NCI-H524 treated with DMSO at 0.1 percent for 48 hours (cell line): ENCODE results near the gene TRUB1.
"Not testable (repeated sequence)": the region's sequence is repeated elsewhere in the genome, so short reads cannot be mapped to it uniquely, and the experiment has no call there.

ENCODE experiments used
- DNase-seq: peaks from one replicate; lab custom pipeline; 2025; lab: John Stamatoyannopoulos, UW

Gene TRUB1

DNA sequence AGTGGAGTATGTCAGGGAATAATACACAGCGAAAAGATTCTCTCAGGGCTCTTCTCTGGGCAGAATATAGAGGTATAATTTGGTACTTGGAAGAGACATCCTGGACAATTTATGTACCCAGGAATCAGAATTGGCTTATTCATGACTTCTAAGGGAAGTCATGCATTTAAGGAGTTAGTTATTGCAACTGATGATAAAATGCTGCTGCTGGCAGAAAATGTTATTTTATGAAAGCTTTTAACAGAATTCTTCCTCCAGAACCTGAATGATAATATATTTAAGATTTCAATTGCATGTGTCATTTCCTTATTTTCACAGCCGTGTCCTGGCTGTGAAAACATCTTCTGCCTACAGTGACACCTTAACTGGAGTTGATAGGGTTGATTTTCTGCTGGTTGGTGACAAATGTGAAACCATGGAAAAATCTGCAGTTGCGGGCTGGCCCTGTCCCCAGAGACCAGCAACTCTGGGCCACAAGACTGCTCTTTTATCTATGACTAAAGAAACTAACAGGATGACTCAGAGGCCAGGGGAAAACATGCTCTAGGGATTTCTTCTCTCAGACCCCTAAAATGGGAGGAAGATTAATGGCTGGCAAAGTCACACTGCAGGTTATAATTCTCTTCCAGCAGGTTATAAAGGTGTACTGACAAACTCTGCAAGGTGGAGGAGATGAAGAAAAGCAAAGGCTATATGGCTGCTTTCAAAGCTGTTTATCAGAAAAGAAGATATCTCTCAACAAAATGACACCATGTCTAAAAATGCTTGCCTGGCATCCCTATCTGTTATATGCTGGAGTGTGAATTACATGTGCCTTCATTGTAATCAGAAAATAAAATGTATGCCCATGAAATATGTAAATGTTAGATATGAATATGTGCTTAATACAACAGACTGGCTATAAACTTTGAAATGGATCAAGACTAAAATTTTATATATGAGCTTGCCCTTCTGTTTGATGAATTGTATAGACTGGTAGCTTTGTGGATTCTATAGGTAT lies 12.1 kb upstream of the TRUB1 start:
- DNase-seq, result no peak

DNA sequence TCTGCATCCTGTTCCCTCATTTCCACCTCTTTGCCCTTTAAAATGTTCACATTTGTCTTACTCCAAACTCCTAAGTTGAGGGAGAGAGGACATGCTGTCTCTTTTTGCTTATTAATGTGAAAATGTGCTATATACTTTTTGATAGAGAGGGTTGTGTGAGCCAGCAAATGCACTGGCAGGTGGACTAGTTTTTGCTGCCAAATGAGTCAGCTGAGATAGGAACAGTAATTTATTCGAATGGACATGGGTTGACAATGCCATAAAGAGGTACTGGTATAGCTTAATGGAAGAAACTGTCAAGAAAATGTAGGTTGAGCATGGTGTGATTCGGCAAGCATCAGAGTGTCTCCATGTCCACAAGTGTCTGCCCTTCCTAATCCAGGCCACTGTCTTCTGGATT lies 9.2 kb upstream of the TRUB1 start:
- DNase-seq, result no peak

DNA sequence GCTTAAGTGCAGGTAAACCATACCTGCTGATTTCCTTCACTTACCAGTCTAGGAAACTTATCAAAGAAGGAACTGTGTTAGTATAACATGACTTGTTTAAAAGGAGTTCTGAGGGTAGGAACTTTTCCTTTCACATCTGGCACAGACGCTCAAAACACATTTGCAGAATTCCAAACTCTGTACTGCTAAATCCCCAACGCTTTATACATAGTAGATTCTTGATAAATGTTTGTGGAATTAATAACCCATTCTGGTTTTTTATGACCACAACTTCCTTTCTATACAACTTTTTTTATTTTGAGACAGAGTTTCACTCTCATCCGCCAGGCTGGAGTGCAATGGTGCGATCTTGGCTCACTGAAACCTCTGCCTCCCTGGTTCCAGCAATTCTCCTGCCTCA lies 7.7 kb upstream of the TRUB1 start:
- no peak for DNase-seq

DNA sequence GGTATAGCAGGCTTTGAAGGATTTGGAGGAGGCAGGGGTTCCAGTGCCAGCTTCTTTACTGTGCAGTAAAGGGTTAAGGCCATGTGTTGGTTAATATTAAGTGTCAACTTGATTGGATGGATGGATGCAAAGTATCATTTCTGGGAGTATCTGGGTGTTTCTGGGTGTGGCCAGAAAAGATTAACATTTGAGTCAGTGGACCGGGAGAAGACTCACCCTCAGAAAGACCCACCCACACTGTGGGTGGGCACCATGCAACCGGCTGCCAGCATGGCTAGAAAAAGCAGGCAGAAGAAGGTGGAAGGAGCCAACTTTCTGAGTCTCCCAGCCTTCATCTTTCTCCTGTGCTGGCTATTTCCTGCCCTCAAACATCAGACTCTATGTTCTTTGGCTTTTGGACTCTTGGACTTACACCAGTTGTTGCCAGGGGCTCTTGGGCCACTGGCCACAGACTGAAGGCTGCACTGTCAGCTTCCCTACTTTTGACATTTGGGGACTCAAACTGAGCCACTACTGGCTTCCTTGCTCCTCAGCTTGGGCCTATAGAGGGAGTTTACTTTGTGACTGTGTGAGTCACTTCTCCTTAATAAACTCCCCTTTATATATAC lies 6.8 kb upstream of the TRUB1 start:
- no peak for DNase-seq

DNA sequence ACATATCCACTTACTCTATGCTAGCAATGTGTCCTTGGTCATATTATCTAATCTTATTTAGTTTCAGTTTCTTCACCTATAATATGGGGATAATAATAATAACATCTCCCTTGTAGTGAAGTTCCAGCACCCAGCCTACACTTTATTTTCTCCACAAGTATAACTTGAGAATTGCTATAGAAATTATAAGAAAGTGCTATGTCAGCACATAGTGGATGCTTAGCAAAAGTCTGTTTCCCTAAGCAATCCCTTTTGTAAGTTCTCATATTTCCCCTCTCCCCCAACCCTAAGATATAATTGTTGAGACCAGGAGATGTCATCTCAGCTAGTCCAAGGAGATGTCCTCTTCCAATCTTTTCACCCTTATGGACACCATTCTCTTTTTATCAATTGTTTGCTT lies 5.8 kb upstream of the TRUB1 start:
- no peak for DNase-seq

DNA sequence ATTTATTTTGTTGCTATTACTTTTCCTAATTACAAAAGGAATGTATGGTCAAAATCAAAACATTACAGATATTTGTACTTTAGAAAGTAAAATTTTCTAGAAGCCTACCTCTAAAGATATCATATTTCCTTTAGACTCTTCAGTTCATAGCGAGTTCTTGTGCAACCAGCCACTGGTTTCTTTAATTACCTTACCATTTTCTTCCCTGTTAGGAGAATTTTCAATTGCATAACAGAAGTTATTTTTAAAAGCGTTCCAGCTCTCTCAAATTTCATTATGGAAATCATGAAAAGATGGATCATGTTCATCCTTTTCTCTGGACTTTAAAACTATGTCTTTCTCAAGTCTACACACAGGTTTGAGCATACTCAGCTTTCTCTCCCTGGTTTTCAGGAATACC lies 5.0 kb upstream of the TRUB1 start:
- DNase-seq, result no peak

DNA sequence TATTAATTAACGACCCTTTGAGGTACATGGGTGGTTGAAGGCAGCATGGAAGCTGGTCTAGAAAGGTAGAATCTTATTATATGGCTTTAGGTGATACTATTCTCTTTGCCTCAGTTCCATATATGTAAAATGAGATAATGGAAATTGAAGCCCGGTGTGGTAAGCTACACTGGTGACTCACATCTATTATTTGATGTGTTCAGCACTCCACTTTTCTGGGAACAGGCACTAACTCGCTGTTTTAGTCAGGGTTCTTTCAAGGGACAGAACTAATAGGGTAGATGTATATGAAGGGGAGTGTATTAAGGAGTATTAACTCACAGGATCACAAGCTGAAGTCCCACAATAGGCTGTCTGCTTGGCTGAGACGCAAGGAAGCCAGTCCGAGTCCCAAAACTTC lies 4.4 kb upstream of the TRUB1 start:
- DNase-seq, result no peak

DNA sequence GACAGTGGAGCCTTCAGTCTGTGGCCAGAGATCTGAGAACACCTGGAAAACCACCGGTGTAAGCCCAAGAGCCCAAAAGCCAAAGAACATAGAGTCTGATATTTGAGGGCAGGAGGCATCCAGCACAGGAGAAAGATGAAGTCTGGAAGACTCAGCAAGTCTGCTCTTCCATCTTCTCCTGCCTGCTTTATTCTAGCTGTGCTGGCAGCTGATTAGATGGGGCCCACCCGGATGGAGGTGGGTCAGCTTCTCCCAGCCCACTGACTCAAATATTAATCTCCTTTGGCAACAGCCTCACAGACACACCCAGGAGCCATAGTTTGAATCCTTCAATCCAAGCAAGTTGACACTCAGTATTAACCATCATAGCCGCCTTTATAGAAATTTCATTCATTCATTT lies 4.0 kb upstream of the TRUB1 start:
- not testable (repeated sequence) for DNase-seq

DNA sequence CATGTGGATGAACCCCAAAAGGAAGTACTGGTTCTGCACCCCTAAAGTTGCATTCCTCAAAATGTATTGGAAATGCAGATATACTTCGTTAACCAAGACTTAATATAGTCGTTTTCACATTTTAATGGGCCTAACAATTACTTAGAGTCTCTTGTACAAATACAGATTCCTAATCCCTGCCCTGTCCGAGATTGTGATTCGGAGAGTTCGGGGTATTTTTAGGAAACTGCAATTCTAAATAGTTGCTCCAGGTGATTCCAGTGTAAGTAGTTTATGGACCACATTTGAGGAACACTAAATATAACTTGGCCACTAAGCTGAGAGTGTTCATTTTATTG lies 830 bp downstream of the TRUB1 start:
- DNase-seq, result no peak

DNA sequence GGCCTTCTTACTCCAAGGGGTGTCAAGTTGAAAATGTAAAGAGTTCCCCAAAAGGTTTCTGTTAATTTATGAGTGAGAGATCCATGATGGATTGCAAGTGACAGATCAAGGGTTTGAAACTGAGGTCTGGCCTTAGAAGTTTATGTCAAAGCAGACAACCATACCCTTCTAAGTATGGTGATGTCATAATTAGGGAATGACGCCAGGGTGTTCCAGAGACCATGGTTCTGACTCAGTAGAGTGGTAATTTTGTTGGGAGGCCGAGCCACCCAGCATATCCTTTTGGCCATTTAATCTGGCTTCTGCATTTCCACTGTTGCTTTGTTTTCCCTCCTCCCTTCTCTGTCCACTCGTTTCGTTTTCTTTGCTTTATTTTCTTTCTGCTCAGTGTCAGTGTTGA lies 2.7 kb downstream of the TRUB1 start:
- no peak for DNase-seq

DNA sequence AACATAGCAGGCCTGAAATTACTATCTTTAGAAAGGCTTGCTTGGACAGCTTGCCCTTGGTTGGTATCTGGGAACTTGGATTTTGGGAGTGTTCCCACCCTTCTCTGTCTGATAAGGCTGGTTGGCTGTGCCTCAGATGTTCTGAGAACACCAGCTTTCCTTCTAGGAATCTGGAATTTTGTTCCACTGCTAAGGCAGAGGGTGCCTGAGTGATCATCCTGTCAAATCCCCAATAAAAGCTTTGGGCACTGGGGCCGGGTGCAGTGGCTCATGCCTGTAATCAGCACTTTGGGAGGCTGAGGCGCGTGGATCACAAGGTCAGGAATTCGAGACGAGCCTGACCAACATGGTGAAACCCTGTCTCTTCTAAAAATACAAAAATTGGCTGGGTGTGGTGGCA lies 5.0 kb downstream of the TRUB1 start:
- DNase-seq, result no peak

DNA sequence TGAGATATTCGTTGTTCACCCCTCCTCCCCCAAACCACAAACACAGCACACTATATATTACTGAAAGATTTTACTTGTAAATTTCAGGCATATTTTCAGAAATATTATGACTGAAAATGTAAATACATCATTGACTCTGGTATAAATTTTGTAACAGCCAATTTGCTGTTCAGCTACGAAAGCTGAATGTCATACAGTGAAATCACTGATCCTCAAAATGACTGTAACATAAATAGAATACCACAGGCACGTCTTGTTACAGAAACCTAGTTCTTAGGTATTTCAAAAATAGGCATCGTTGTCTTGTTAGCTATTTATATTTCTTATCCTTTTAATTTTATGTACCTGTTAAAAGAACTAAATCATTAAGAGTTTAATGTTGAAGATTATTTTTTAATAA lies 15.1 kb downstream of the TRUB1 start:
- no peak for DNase-seq

DNA sequence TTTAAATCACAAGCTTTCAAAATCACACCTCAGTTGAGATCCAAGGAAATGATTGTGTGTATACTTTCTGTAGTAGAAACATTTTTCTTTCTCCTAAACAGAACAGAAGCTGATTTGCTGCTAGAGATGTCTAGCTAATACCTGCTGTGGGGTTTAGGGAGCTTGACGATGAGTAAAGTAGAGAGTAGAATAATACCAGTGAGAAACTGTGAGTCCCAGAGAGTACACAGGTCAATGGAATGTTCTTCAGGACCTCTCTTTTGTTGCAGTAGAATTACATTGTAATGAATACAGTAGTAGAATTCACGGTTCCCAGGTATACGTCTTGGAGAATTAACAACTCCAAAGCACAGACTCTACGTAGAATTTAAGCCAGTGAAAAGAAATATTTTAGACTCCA lies 18.0 kb downstream of the TRUB1 start:
- no peak for DNase-seq

DNA sequence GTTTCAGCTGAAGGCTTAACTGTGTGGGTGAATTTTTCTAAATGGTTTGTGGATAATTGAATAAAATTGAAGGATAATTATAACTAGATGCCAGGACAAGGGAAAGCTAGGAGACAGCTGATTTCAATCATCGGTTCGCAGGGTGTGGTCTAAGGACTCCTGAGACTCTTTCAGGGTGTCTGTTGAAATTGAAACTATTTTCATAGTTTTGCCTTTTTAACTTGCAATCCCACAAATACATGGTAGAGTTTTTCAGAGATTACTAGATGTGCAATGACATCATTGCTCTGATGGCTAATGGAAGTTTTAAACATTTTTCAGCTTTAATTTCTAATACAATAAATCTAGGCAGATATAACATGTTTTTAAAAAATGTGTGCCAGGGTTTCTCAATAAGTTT lies 18.5 kb downstream of the TRUB1 start:
- no peak for DNase-seq

DNA sequence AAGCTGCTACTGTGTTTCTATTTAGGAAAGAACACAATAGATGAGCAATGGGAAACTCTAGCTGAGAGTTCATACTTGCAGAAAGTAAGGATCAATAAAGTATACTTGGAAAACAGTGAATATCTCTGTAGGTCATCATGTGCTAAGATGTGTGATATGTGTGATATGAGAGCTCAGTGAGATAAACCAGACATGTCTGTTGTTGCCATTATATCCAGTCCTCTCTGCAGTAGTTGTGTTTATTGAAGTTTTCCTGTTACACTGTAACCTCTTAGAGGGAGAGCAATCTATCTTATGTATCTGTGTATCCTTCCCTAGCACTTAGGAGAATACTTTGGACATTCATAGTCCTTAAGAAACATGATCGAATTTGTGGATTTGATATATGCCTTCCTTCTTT lies 19.1 kb downstream of the TRUB1 start:
- DNase-seq, result no peak

DNA sequence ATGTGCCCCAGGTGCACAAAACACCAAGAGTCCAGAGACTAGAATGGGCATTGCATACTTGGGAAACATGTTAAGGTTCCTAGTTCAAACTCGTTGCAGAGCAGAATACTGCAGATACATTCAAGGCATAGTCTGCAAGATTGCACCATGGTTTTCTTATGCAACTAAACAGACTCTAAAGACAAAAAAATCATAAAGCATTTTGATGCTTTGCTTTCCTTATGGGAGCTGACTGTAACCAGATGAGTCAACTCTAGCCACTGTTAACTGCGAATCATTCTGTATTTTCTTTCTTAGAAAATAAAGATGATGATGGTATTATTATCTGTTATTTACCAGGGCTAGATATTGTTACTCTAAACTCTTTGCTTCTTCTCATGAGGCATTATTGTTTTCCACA lies 19.7 kb downstream of the TRUB1 start:
- no peak for DNase-seq

DNA sequence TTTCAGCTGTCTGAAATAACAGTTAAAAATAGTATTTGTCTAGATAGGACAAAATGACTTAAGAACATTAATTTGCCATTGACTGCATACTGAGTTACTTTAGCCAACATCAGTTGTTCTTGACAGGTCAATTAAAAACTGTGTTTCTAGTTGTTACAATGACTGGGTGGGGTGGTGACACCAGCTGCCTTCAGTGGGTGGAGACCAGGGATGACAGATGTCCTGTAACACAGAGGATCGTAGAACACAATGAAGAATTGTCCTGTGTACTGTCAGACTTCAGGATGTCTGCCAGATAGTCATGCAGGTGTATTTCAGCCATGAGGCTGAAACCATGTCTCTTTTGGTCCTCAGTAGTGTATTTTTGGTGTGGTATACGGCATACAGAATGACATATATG lies 24.4 kb downstream of the TRUB1 start:
- DNase-seq, result peak; percentile 1

DNA sequence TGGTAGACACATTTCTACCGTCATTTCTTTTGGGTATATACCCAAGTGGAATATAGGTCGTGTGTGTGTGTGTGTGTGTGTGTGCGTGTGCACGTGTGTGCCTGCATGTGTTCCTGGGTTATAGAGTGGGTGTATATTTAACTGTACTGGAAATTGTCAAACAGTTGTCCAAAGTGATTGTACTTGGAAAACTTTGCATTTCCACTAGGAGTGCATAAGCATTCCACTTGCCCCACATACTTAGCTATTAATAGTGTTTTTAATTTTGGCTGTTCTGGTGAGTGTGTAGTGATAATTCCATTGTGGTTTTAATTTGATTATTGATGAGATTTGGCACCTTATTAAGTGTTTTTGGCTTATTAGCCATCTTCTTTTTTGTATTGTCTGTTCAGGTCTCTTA lies 25.9 kb downstream of the TRUB1 start:
- DNase-seq, result no peak

DNA sequence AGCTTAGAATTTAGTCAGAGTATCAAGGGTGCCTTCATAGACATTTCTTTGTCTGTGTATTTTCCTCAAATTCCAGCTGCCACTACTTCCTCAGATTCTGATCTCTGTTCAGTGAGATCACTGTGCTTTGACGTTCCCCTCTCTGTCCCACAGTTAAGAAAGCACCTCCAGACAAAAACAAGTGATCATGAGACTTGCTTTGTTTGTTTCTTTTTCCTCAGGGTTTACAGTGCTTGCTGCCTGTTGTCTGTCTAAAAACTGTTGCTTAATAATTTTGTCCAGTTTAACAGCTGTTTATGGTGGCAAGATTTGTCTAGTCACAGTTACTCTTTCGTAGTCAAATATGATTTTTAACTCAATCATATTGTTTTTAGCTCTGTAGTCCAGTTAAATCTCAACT lies 29.1 kb downstream of the TRUB1 start:
- no peak for DNase-seq

DNA sequence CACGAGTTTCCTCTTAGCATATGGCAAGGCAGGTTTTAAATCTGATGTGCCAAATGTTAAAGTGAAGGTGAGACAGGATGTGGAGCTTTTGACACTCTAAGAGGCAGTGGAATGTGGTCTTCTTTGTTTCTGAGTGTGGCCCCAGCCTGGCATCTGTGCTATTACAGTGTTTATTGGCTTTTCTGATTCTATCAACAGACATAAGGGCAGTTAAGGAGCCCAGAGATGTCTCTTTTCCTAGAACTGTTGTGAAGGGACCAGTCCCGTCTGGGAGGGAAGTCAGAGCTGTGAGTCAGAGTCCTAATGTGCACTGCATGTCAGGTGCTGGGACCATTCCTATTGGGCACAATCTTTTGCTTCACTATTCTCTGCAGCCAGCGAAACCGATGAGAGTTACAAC lies 32.5 kb downstream of the TRUB1 start:
- peak; percentile 2 for DNase-seq

DNA sequence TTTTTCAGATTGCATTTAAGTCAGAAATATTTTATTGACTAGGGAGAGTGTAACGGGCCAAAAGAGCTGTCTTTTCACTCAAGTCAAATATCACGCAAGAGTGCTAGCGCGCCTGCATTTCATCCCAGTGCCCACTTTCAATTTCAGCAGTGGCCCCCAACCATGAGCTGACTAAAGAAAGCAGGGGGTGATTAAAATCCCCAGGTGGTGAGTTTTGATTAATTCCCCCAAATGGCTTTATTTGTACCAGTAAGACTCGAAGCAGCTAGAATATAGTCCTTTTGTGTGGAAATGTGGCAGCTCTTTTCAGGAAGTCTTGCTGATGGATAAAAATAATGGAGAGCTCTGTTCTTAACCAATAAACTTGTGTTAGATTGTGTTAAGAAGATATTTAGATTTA lies 35.3 kb downstream of the TRUB1 start:
- no peak for DNase-seq

DNA sequence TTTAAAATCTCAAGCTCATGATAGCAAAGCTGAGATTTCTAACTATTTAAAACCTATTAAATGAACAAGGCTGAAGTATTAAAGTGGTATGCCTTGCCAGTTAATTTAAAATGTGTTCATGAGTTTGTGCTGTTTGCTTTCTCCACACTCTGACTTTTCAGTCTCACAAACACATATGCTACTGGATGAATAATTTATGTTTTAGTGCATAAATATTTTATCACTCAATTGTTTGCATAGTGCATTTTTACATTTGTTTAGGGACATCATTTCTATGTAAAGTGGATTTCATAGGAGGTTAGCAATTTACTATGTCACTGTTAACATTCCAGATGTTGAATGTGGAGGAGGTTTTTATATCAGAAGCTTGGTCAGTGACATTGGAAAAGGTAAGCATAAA lies 36.0 kb downstream of the TRUB1 start:
- DNase-seq, result no peak

DNA sequence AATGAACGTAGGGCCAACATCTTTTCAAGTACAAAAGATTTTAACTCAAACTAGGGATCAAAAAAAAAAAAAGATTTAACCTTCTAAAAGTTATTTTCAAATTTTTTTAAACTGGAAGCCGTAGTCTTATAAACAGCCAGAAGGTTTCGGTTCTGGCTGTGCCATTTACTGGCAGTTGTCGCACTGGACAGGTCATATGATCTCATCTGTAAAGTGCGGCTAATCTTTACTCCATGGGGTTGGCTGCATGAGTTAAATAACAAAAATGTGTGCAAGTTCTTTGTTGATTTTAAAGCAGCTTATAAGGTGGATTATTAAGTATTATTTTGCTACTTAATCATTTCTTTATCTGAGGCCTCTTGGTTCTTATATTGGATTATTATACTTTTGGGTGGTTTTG lies 36.6 kb downstream of the TRUB1 start:
- no peak for DNase-seq

DNA sequence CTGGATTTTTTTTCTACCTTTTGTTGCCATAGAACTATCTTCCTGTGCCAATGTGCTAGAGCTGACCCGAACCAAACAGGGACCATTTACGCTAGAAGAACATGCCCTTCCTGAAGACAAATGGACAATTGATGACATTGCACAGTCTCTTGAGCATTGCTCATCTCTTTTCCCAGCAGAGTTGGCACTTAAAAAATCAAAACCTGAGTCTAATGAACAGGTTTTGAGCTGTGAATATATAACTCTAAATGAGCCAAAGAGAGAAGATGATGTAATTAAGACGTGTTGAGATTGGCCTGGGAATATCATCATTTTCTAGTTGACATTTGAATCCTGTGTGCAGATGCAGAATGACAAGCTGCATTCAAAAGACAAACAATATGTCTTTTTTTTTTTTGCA lies 37.1 kb downstream of the TRUB1 start:
- DNase-seq, result no peak
